ENCODE measurements around the gene PADI2.

Gene PADI2

DNA sequence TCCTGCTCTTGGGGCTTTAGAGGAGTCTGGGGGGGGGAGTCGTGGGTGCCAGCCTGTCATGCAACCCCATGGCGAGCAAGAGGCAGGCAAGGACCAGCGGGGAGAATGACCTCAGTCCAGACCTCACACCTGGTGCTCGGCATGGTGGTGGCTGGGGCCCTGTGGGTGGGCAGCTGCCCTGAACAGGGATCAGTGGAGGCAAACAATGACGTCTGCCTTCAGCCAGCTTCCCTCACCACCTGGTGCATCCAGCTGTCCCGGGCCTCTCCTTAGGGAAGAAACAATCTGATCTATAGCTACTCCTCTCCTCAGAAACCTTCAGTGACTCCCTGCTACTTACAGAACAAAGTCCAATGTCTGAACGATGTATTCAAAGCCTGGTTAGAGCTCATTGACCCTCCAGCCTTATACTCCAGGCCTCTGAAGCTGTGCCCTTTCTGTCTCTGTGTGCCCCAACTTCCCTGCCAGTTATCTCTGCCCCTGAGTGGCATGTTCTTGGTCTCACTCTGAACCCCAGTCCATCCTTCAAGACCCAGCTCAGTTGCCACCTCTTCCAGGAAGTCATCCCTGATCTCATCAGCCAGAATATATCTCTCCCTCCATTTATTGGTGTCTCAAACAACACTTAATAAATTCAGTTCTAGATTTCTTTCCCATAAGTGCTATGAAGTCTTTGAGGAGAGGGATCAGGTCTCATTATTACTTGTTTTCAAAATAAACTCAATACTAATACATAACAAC, 6.6 kb downstream of the PADI2 start:
- no peak for DNase-seq (ENCODE audit: insufficient read length, low spot score)
- FAIRE-seq: no peak
- no peak for TF ChIP-seq POLR2A (IDR thresholded peaks at IDR 0.05; ENCODE audit: low read depth, low read length)

DNA sequence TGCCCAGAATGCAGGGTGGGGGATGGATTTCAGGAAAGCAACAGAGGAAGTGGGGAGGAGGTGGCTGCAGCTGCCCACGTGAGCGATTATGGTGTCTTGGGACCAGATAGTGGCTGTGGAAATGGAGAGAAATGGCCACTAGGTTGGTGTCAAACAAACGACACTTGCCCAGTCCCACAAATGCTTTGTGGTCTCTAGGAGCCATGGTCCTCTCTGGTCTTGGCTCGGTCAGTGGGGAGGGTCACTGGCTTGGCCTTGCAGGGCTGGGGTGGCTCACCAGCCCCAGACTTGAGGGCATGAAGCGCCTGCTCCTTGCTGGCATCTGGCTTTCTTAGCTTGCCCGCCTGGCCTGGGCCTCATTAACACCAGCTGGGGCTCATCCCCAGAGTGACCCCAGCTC, 7.2 kb downstream of the PADI2 start:
- no peak for FAIRE-seq
- no peak for DNase-seq (ENCODE audit: insufficient read length, low spot score)
- TF ChIP-seq POLR2A (IDR thresholded peaks at IDR 0.05; ENCODE audit: low read depth, low read length): no peak

DNA sequence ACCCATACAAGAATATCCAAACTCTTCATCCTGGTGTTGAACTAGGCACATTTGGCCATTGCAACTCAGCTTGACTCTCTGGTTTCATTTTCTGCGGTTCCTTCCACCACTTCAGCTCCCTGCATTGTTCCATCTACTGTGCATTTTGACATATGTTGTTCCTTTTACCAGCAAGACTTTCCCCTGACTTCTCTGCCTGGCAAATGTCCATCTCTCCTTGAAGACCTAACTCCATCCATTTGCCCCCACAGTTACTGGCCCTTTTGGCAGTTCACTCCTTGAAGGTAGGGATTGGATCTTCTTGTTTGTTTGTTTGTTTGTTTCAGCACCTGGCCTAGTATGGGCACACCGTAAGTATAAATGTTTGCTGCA, 8.7 kb downstream of the PADI2 start:
- FAIRE-seq (no peak), DNase-seq (ENCODE audit: insufficient read length, low spot score) (no peak)

DNA sequence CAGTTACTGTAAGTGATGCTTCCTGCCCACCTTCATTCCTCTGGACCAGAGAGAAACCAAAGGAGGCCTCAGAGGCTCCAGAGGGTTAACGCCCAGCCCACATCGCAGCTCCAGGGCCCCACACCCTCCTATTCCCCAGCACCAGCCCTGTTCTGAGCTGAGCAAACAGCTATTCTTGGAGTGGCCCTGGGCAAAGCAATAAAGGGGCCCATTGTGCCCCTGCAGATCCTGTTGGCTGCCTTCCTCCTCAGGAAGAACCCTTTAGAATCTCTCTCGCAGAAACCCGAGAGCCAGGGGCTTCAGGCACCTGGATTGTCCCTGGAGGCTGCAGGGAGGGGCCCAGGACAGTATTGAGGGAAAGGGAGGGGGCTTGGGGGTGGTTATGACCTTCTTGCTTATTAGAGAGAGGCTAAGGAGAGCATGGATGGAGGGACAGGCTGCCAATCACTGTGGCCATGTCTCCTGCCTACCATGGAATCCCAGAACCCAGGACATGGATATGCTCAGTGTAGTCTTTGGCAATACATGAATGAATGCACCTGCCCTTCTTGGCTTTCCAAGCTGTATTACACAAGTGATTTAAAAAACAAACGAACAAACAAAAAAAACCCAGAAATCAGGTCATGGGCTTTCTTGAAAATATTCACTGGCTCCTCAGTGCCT, 9.2 kb downstream of the PADI2 start:
- no peak for FAIRE-seq
- TF ChIP-seq POLR2A (IDR thresholded peaks at IDR 0.05; ENCODE audit: low read depth, low read length): no peak
- no peak for DNase-seq (ENCODE audit: insufficient read length, low spot score)

More for the DNA sequence above, 8.7 kb downstream of the PADI2 start:
- TF ChIP-seq POLR2A (IDR thresholded peaks at IDR 0.05; ENCODE audit: low read depth, low read length): no peak

DNA sequence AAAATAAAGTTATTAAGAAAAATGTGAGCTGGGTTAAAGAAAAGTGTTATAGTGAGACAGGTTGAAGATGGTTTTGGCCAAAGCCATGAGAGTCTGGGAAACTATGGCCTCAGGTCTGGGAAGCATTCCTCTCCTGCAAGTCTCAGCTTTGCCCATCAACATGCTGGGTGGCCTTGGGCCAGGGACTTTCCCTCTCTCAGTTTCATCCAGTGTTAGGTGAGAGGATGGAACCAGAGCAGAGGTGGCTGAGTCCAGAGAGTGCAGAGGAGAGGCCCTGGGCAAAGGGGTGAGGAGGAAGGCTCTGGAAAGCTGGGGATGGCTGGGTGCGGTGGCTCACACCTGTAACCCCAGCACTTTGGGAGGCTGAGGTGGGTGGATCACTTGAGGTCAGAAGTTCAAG, 10.5 kb downstream of the PADI2 start:
- FAIRE-seq: no peak
- DNase-seq (ENCODE audit: insufficient read length, low spot score): no peak

DNA sequence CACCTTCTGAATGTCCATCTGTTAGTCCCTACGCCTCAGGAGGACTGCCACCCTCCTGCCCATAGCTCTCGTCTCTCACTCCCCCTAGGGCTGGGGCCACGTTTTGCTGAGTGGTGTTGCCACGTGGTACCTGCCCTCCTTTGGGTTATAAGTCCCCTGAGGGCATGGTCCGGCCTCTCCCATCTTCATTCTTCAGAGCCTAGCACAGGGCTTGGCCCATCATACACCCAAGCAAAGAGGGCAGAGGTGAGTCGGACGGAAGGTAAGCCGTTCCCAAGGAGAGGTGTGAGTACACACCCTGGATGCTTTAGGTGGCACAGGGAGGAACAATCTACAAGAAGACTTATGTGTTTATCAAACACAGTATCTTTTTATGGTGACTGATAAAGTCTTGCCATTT, 10.9 kb downstream of the PADI2 start:
- DNase-seq (ENCODE audit: insufficient read length, low spot score) (no peak), FAIRE-seq (no peak)
- no peak for TF ChIP-seq POLR2A (IDR thresholded peaks at IDR 0.05; ENCODE audit: low read depth, low read length)

More for the DNA sequence above, 10.5 kb downstream of the PADI2 start:
- TF ChIP-seq POLR2A (IDR thresholded peaks at IDR 0.05; ENCODE audit: low read depth, low read length): no peak

DNA sequence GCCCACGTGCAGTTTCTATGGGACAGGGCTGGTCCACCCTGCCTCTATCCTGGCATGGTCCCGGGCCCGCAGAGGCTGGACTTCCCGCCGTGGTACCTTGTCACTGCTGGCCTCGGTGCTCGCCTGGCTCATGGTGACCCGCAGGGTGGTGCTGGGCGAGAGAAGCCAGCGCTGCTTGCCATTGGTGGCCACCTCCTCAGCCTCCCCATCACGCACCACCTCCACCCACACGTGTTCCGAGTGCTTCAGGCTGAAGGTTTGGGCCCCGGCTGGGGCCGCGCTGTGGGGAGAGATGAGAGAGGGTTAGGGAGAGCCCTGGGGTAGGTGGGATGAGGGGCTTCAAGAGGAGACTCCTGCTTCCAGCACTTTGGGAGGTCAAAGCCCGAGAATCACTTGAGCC, 14.5 kb downstream of the PADI2 start:
- no peak for FAIRE-seq
- no peak for DNase-seq (ENCODE audit: insufficient read length, low spot score)
- no peak for TF ChIP-seq POLR2A (IDR thresholded peaks at IDR 0.05; ENCODE audit: low read depth, low read length)

DNA sequence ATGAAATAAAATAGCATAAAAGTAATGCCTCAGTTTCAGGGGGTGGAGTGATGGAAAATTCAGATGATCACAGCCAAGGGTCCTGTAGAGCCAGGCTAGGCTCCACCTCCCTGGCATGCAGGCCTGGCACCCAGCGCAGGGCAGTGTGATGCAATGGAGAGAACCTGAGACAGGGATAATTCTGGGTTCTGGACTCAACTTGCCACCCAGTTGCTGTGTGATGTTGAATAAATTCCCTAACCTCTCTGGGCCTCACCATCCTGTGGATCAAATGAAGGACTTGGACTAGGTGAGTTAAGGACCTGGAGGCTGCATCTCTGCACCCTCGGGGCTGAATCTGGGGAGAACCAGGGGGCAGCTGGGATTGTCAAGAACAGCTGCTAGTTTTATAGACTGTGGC, 17.0 kb downstream of the PADI2 start:
- no peak for FAIRE-seq
- TF ChIP-seq POLR2A (IDR thresholded peaks at IDR 0.05; ENCODE audit: low read depth, low read length): no peak

DNA sequence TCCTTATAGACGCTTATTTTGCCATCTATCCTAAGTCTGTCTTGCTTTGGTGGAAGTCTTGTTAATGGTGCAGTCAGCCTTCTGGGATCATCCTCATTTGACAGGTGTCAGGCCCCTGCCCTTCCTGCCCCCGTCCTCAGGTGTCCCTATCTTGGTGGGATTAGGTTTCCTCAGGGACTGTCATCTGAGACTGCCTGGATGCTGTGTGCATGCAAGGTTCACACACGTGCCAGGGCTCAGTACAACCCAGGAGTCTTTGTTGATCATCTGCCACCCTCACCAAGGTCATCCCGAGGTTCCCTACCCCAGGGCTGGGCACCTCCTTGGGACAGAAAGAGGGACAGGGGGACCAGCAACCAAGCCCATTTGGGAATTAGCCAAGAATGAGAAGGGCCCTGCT, 18.0 kb downstream of the PADI2 start:
- FAIRE-seq (no peak), DNase-seq (ENCODE audit: insufficient read length, low spot score) (no peak)
- TF ChIP-seq POLR2A (IDR thresholded peaks at IDR 0.05; ENCODE audit: low read depth, low read length): no peak

More for the DNA sequence above, 17.0 kb downstream of the PADI2 start:
- no peak for DNase-seq (ENCODE audit: insufficient read length, low spot score)

DNA sequence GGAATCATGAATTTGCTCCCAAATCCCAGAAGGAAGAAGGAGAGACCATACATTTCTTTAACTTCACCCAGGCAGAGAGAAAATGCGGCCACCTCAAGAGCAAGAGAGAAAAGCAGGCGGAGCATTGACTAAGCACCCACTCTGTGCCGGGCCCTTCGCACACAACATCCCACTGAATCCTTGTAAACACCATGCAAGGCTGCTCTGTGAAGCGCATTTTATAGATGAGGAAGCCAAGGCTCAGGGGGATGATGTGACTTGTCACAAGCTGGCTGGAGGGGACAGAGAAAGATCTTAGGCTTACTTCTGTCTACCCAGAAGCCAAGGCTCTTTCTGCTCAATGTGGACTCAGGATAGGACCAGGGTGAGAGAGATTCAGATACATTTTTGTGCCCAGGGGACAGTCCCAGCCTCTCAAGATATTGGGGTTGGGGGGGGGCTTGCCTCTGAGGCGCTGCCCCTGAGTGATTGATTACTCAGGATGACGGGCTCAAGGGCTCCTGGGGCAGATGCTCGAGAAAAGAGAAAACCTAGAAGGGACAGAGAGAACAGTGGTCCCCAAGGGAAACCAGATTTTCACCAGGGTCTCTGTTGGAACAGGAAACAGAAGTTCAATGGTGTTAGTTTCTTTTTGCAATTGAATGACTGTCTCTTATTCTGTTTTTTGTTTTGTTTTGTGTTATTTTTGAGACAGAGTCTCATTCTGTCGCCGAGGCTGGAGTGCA, 19.5 kb downstream of the PADI2 start:
- no peak for DNase-seq (ENCODE audit: insufficient read length, low spot score)
- no peak for TF ChIP-seq POLR2A (IDR thresholded peaks at IDR 0.05; ENCODE audit: low read depth, low read length)
- FAIRE-seq: no peak

DNA sequence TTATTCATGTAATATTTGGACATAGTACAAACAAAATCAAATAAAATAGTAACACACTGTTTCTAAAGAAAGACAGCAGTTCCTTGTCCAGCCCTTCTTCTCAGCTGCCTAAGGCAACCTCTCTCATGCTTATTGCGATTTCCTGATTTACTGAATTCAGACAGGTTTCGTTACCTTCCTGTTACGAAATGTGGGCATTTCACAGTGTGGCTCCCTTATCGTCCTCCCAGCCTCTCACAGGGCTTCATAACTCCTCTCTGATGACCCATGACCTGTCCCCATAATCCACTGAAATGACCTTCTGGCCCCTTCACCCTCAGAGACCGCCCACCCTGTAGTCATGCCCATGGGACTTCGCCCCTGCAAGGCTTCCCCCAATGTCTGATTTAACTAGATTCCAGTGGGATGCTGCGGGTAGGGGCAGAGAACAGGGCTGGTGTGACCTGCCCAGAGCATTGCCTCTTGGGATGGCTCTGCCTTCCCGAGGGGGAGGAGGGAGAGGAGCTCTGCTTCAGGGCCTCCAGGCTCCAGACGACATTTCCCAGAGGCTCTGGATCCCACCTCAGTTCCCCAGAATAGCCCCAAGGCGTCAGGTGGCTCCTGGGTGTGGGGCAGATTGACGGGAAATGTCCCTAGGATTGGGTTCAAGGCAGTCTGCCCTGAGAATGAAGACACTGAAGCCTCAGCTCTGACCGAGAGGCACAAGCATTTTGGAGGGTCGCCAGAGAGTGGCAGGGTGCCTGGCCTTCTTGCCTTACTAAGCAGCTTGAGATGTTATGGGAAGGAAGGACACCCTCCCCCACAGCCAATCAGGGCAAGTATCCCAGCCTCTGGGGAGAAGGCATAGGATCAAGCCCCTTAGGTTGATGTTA, 20.6 kb downstream of the PADI2 start:
- FAIRE-seq (no peak), DNase-seq (ENCODE audit: insufficient read length, low spot score) (no peak)

DNA sequence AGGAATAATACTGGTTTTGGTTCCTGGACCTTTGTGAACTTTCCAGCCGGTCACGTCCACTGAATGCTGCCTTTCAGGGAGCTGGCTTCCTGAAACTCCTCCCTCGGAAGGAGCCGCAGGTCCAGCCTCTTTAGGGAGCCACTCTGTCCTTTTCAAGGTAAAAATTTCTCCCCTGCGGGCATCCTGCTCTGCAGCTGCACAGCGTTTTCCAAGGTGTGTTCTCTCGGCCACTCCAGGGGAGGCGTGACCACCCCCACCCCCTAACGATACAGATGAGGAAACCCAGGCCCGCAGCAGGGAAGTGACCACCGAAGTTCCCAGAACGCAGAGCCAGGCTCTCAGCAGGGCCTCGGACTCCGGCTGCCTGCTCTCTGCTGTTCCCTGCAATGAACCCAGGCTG, 21.5 kb downstream of the PADI2 start:
- DNase-seq (ENCODE audit: insufficient read length, low spot score): no peak
- FAIRE-seq: no peak
- TF ChIP-seq POLR2A (IDR thresholded peaks at IDR 0.05; ENCODE audit: low read depth, low read length): no peak

More for the DNA sequence above, 20.6 kb downstream of the PADI2 start:
- TF ChIP-seq POLR2A (IDR thresholded peaks at IDR 0.05; ENCODE audit: low read depth, low read length): no peak

DNA sequence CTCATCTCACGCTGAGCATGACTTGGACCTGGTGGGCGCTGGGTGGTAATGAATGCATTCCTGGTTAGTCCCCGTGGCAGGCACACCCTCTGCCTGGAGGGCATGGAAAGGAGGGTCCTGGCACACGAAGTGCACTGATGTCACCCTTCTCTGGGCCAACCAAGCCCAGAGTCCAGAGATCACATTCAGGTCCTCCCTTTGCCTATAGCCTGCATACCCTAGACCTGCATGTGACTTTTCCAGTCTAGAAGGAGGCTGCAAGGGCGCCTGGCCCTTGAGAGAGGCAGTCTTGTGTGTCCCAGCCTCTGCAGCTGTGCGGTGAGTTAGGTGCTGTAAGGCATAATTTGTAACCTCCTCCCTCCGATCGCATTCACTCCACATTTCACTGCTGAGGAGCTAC, 22.1 kb downstream of the PADI2 start:
- FAIRE-seq (no peak), DNase-seq (ENCODE audit: insufficient read length, low spot score) (no peak)
- no peak for TF ChIP-seq POLR2A (IDR thresholded peaks at IDR 0.05; ENCODE audit: low read depth, low read length)

DNA sequence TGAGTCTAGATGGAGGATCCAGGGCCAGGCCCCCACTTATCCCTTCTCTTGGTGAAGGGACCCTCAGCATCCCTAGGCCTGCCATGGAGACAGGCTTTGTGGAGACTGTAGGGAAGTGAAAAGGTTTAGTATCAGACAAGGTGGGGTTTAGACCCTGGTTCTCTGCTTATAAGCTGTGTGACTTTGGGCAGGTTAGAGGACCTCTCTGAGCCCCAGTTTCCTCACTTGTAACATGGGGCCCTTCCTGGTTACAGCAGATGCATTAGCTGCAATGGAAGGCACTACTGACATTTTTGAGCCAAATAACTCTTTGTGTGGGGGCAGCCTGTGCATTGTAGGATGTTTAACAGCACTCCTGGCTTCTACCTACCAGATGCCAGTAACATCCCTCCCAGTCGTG, 22.7 kb downstream of the PADI2 start:
- TF ChIP-seq POLR2A (IDR thresholded peaks at IDR 0.05; ENCODE audit: low read depth, low read length): no peak
- DNase-seq (ENCODE audit: insufficient read length, low spot score) (no peak), FAIRE-seq (no peak)
